H1 (cell line): ENCODE results near the gene GLS.

Experiments
- EP300 ChIP-seq, 2 experiments: IDR thresholded peaks; 1 replicate in 1 of 2; 2 replicates in 1 of 2; pipeline ENCODE4 v1.6.1; 2011 to 2012; ENCODE audit warnings: low read depth in 2 of 2, low read length in 2 of 2, mild to moderate bottlenecking in 2 of 2, borderline replicate concordance in 1 of 2, inconsistent platforms in 1 of 2, moderate library complexity in 1 of 2
- MAX ChIP-seq: IDR thresholded peaks from 2 replicates; pipeline ENCODE4 v1.6.1; 2012; ENCODE audit warnings: inconsistent platforms
- POLR2AphosphoS5 ChIP-seq: IDR thresholded peaks from 2 replicates; pipeline ENCODE4 v1.6.1; 2011; ENCODE audit warnings: low read depth, low read length
- SP1 ChIP-seq: IDR thresholded peaks from 2 replicates; pipeline ENCODE4 v1.6.1; 2011; ENCODE audit warnings: low read depth, low read length
- TEAD4 ChIP-seq: IDR thresholded peaks from 2 replicates; pipeline ENCODE4 v1.6.1; 2012; ENCODE audit warnings: low read depth, low read length, inconsistent platforms, mixed read lengths

- no peak for TF ChIP-seq SP1
- no peak for TF ChIP-seq EP300 (IDR thresholded peaks at IDR 0.05; ENCODE audit: borderline replicate concordance in 1 of 2, low read depth in 2 of 2, low read length in 2 of 2)
- no peak for TF ChIP-seq MAX
- TF ChIP-seq POLR2AphosphoS5, result no peak
- TF ChIP-seq TEAD4, result no peak
Measured at GRCh38 chr2:190950566-190950991, 70.0 kb downstream of the GLS start.
